T47D (cell line): ENCODE data around the gene BEND3.
"Not testable (repeated sequence)": the region's sequence is repeated elsewhere in the genome, so short reads cannot be mapped to it uniquely, and the experiment has no call there.

ENCODE experiments used
- DNase-seq, 2 experiments: peaks; one replicate each; pipeline versions ENCODE4 v3.0.0 to v3.0.0-alpha.2; 2011 to 2012; ENCODE audit warnings: low read depth in 1 of 2, low spot score in 1 of 2
- JUND ChIP-seq: IDR thresholded peaks from 2 replicates; pipeline ENCODE4 v1.6.1; 2012; ENCODE audit warnings: low read depth
- in situ Hi-C: cut with HindIII; loops from 2 replicates; pipeline ENCODE4 v1.10.0; 2016; ENCODE audit warnings: low sequenced_read_pairs, low pct_unique_long_range_greater_than_20kb

The BEND3 gene

GRCh38 chr6:107132330-107132954 is 17.1 kb upstream of the BEND3 start:
- TF ChIP-seq JUND, result no peak
- peak in 1 of 2 experiments; percentile 30 for DNase-seq
- in situ Hi-C loops, result no loop called here

GRCh38 chr6:107129370-107129925 is 14.1 kb upstream of the BEND3 start:
- no peak for TF ChIP-seq JUND
- in situ Hi-C loops, result no loop called here
- no peak for DNase-seq

- TF ChIP-seq JUND, result no peak
- in situ Hi-C loops, result no loop called here
- DNase-seq, result no peak
These were observed 13.3 kb upstream of the BEND3 start for GRCh38 chr6:107128577-107128976.

- no peak for DNase-seq
- TF ChIP-seq JUND, result no peak
- in situ Hi-C loops, result no loop called here
These were observed 12.9 kb upstream of the BEND3 start for GRCh38 chr6:107128175-107128574.

GRCh38 chr6:107125771-107126170 is 10.5 kb upstream of the BEND3 start:
- in situ Hi-C loops, result no loop called here
- DNase-seq, result no peak

GRCh38 chr6:107124934-107125348 is 9.6 kb upstream of the BEND3 start:
- DNase-seq, result no peak
- no peak for TF ChIP-seq JUND
- in situ Hi-C loops, result no loop called here

More at GRCh38 chr6:107125771-107126170, 10.5 kb upstream of the BEND3 start:
- TF ChIP-seq JUND, result no peak

GRCh38 chr6:107123501-107123900 is 8.2 kb upstream of the BEND3 start:
- DNase-seq, result no peak
- in situ Hi-C loops, result no loop called here
- TF ChIP-seq JUND, result no peak

GRCh38 chr6:107122748-107123147 is 7.4 kb upstream of the BEND3 start:
- no peak for DNase-seq
- in situ Hi-C loops, result no loop called here
- TF ChIP-seq JUND, result no peak

- TF ChIP-seq JUND, result no peak
- no peak for DNase-seq
- in situ Hi-C loops, result no loop called here
These were observed 6.7 kb upstream of the BEND3 start for GRCh38 chr6:107121964-107122495.

GRCh38 chr6:107121266-107121665 is 6.0 kb upstream of the BEND3 start:
- DNase-seq, result no peak
- TF ChIP-seq JUND, result no peak
- in situ Hi-C loops, result no loop called here

GRCh38 chr6:107120404-107120803 is 5.1 kb upstream of the BEND3 start:
- DNase-seq, result no peak
- no peak for TF ChIP-seq JUND
- in situ Hi-C loops, result no loop called here

- TF ChIP-seq JUND, result no peak
- no peak for DNase-seq
- in situ Hi-C loops, result no loop called here
These were observed 3.7 kb upstream of the BEND3 start for GRCh38 chr6:107118976-107119375.

GRCh38 chr6:107118540-107118939 is 3.2 kb upstream of the BEND3 start:
- DNase-seq, in situ Hi-C loops: not testable (repeated sequence)

- in situ Hi-C loops, result no loop called here
These were observed 1.6 kb upstream of the BEND3 start for GRCh38 chr6:107116931-107117330.

More at GRCh38 chr6:107116931-107117330, 1.6 kb upstream of the BEND3 start:
- no peak for TF ChIP-seq JUND
- no peak for DNase-seq
